ENCODE data around the gene MTSS2.

Gene MTSS2

DNA sequence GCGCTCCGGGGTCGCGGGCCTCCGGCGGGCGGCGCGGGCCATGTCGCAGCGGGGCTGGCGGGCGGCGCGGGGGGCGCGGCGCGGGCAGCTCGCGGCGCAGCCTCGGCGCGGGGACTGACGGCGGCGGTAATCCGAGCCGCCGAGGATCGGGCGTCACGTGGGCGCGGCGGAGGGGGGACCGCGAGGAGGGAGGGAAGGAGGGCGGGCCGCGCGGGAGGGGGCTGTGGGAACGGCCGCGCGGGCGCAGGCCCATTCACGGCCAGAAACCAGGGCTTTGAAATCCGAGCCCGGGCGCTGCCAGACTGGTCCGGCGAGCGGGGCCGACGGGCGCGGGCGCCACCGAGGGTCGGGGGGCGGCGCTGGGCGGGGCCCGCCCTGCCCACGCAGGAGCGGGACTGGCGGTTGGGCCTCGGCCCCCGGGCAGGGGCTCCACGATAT is at the start of gene MTSS2:
Gene MTSS2, minus strand, starts transcription at position 116 of the 438 bp plus-strand sequence. CDS start 262 bp downstream, outside the sequence.
- peak; percentile 3 for DNase-seq

- DNase-seq = no peak
Measured at GRCh38 chr16:70735141-70735979, 49.5 kb upstream of the MTSS2 start.

GRCh38 chr16:70734522-70735095 is 48.8 kb upstream of the MTSS2 start:
- DNase-seq = no peak

DNA sequence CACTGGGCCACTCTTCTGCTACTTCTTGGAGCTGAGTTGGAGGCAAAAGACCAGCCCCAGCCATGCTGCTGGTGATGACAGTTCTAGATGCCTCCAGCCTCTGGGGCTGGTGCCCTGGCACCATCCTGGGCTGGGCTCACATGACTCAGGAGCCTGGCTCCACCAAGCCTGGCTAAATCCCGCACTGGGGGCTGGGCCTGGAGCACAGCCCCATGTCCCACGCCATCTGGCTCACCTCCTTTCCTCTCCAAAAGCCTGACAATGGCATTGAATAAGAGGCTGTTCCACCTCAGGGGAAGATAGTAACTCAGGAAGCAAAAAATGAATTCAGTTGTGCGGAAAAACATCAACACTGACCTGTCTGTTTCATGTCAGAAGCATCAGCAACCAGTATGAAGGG is 45.1 kb upstream of the MTSS2 start:
- no peak for DNase-seq

DNA sequence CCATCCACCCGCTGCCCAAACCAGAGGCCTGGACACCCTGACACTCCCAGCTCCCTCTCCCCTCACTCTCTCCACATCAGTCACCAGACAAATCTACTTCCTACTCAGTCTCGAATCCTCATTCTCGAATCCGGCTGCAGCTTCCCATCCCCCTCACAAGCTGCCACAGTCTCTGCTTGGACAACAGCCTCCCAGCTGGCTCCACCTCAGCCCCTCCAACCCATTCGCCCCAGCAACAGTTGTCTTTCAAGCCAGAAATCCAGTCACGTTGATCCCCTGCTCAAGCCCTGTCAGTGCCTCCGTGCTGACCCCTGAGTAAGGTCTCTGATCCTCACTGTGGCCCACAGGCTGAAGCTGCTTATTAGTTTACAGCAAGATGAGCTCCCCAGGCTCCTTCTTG is 44.2 kb upstream of the MTSS2 start:
- DNase-seq = no peak

DNA sequence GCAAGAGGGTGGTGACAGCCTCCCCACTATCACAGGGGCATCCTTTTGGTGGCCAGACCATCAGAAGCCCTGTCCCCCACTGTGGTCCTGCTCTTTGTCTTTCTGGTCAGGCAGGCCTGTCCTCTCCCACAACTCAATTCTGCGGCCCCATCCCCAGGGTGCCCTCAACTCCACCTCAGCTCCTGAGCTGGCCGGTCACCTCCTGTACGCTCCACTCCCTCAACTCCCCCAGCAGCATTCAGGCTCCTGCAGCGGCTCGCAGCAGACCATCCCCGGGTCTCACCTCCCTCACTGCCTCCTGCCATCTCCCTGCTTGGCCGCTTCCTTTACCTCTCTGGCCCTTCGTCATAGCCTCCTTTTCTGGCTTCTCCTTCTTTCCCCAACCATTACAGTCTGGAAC is 43.4 kb upstream of the MTSS2 start:
- no peak for DNase-seq

GRCh38 chr16:70728150-70728549 is 42.3 kb upstream of the MTSS2 start:
- peak; percentile 9 for DNase-seq

DNA sequence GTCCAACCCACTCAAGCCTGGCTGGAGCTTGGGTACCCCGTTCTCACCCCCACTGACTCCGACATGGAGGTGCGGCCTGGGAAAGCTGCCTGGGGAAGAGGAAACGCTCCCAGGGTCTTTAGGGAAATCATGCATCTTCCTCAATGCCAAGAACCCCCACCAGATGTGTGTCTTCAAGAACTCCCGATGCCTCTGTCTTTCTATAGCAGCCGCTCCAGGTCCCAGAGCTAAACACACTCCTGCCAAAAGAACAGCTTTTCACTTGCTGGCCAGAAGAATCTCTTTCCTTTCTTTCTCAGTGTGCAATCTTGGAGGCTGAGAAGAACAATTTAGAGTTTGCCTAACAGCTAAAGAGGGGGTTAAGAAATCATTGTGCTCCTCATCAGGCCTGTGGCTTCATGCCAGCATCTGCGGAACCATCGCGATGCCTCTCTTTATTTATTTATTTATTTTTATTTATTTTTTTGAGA is 41.1 kb upstream of the MTSS2 start:
- DNase-seq = no peak

DNA sequence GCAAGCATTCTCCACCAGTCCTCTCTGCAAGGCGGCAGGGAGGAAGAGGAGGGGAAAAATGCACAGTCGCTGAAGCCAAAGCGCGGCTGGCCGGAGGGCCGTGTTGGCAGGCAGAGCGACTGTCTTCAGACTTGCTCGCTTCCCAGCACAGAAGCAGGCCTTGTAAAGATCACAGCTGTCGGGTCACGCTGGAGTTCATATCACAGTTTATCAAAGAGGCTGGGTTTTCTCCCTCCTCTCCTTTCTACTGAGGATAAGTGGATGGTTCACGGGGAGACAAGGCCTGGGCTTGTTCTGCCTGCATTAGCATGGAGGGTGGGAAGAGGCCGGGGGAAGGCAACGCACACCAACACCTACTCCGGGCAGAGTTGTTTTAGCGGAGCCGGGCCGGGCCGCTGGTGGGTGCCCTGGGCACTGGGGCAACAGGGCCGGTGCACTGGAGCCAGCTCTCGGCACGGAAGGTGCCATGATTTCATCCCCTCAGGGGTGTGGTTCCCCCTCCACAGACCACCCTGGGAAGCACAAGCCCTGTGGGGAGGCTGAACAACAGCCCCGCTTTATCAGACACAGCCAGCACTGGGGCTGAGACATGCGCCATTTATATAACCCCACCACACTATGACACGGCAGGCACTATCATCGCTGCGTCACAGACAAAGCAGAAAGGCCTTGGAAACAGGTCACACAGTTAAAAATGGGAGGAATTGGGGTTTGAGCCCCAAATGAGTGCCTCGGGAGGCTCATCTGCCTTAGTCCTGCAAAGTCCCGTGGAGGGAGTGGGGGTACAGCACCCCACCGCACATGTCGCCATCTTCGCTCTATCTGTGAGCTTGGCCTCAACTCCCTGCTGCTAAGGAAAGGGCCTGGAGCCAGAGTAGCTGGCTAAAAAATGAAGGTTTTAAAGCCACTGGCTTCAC is 40.3 kb upstream of the MTSS2 start:
- no peak for DNase-seq

DNA sequence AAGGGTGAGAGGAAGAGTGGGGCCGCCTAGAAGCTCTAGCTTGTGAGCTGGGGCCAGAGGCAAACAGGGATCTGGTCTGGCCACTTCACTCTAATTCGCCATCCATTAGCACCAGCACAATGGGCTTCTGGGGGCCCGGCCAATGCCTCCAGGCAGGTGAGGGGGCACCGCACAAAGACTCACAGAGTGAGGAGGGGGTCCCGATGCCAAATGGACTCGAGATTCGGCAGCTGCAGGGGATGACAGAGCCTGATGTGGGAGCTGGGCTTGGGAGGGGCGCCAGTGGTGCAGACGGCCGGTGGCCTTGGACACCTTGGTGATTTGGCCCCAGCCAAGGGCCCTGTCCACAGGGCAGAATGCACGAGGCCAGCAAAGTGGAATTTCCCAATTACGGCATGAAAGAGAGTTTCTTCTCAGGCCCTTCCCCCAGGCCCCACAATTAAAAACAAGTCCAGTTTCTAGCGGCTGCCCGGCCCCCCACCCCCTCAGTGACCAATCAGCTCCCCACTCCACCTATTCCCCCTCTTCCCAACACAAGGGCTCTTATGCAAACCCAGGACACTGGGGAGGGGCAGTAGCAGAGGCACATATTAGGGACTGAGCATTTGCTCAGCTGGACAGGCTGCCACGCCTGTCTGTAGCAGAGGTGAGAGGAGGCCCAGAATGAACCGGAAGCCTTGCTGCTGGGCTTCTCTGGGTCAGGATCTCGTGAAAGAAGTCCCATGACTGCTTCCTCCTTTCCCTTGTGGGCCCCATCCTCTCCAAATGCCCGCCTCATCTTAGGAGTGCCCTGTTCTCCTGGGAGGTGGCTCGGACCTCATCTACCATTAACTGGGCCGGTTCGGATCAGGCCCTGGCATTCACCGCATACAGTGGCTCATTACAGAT is 39.4 kb upstream of the MTSS2 start:
- no peak for DNase-seq

GRCh38 chr16:70724146-70725023 is 38.5 kb upstream of the MTSS2 start:
- DNase-seq = no peak

DNA sequence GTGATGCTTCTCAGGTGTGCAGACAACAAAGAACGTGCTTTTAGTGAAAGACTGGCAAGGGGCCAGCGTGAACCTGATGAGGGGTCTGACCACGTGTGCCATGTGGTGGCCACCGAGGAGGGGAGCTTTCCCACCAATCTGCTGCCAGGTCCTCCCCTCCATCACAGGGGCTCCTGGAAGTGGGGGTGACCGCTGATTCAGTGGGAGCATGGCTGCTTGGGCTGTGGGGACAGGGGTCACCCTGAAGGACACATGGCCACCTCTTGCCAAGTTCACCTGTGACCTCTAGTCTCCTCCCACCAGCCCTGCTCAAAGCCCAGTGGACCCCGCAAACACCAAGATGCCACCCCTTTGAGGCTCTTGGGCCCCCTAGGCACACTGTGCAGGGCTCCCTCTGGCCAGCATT is 37.9 kb upstream of the MTSS2 start:
- no peak for DNase-seq

- DNase-seq = no peak
Measured at GRCh38 chr16:70721202-70721963, 35.5 kb upstream of the MTSS2 start.

DNA sequence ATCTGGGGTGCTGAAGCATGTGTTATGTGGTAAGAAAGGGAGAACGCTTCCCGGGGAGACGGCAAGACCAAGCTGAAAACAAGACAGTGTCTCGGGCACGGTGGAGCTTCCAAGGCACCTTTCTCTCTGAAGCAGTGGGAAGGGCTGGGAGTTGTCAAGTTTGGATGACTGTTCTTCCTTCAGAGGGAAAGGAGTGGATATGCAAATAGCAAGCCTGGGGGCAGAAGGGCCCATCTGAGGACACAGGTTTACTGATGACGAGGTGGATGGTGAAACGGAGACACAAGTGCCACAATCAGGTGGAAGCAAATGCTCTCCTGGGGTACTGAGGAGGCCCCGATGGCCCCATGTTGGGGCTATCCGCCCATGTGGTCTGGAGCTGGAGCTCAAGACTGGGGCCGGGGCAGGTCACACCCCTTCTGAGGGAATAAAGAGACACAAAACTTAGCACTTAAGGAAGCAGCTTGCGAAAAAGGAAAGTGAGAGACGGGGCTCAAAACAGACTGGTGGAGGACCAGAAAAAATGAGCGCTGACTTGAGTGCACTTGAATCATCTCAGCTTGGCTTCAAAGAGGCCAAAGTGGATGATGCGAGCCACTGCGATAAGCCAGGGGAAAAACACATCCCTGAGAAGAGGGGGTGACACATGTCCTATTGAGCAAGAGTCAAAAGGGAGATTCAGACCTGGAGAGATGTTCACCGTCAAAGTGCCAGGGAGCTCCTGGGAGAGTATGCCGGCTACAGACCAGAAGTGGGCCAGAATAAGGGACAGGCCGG is 34.8 kb upstream of the MTSS2 start:
- DNase-seq = peak; percentile 28

DNA sequence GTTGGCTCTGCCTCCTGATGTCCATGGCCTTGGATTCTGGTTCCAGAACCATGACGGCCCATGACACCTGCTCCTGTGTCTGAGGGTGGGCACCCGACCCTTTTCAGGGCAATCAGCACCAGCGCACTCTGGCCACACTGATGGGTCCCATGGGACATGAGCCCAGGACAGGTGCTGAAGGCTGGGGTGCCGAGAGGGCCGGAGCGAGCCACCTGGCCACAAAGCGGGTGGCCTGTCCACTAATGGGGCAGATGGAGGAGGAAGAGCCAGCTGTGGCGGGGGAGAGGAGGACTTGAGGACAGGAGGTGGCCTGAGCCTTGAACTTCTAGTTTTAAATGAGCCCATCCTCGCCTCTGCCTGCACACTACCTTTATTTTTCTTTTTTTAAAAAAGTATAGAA is 31.2 kb upstream of the MTSS2 start:
- DNase-seq = no peak

DNA sequence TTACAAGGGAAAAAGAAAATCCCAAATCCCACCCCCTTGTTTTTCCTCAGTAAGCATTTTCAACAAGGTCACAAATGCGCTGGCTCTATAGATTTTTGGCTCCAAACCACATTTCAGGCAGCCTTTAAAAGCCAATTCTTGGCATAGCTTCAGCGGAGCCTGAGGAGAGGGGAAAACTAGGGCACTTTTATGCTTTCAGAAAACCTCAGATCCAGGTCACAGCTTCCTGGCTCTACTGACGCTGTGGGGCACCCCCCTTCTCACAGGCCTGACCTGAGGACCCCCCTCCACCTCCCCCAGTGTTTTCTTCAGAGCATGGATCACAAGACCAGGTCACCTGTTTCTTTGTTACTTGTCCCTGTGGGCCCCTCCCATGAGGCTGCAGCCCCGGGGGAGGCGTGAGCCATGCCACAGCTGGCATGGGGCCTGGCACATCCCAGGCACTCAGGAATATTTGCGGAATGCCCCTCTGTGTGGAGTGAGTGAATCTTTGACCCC is 30.1 kb upstream of the MTSS2 start:
- no peak for DNase-seq

GRCh38 chr16:70715055-70715858 is 29.4 kb upstream of the MTSS2 start:
- DNase-seq = no peak

DNA sequence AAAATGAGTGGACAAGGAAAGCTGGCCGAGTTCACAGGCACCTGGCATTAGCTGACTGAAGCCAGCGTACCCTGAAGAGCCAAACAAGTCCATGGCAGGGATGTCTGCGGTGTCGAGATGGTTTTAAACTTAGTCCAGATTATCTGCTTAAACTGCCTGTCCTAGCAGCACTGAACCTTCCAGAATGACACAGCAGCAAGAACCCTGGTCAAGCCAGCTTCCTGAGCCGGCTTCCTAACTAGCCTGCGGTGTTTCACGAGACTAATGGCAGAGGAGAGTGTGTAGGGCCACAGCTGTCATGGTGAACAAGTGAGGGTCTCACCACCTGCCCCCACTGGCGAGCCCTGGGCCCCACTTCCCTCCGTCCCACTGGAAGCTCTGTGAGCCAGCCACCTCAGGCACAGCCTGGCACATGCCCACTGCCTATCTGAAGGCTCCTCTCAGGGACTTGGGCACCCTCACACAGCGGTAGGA is 28.8 kb upstream of the MTSS2 start:
- no peak for DNase-seq
